K562 (cell line): ENCODE measurements around the gene AGPAT2. TPM values are rescaled to one million over a fixed set of nuclear protein-coding genes. Genes with fewer than 3 reads are reported as not detected.
A peak's percentile ranks its signal among the peaks of the same experiment; 100 is the strongest.

Experiments used
- ADNP ChIP-seq: fragments of 200-800 bp; sonication (Bioruptor generic); IDR thresholded peaks from 2 replicates; pipeline ENCODE4 v1.6.1; 2016; ENCODE audit warnings: missing genetic modification characterization, missing compliant biosample characterization
- BCL6 ChIP-seq: fragments of 250-450 bp; sonication (Bioruptor Pico); IDR thresholded peaks from 2 replicates; pipeline ENCODE4 v1.4.0; 2020
- BRD4 ChIP-seq: fragments of 200-600 bp; sonication (generic); IDR thresholded peaks from 2 replicates; pipeline ENCODE4 v1.6.1; 2017; ENCODE audit warnings: inconsistent platforms
- DPF2 ChIP-seq: fragments of 450-650 bp; IDR thresholded peaks from 2 replicates; pipeline ENCODE4 v1.6.1; 2016
- FIP1L1 ChIP-seq: fragments of 200-400 bp; formaldehyde crosslinking; IDR thresholded peaks from 2 replicates; pipeline ENCODE4 v1.6.1; 2018; ENCODE audit warnings: mild to moderate bottlenecking, low read depth, low read length; ENCODE audit not compliant: poor library complexity, severe bottlenecking
- FOXK2 ChIP-seq, 2 experiments: fragments of 450-650 bp; IDR thresholded peaks in 1 of 2; conservative IDR thresholded peaks in 1 of 2; 2 replicates each; pipeline ENCODE4 v1.6.1; 2016; ENCODE audit warnings: low read depth in 2 of 2, mild to moderate bottlenecking in 1 of 2
- FOXM1 ChIP-seq, 2 experiments: fragments of 450-650 bp in 1 of 2; sonication (generic) in 1 of 2; formaldehyde crosslinking in 1 of 2; IDR thresholded peaks; 2 replicates each; pipeline versions ENCODE4 v1.6.1 to v1.9.0; 2017 to 2022; ENCODE audit warnings: low read depth in 2 of 2, mild to moderate bottlenecking in 2 of 2, missing genetic modification reagents in 1 of 2, moderate library complexity in 1 of 2
- FOXO4 ChIP-seq: fragments of 450-650 bp; formaldehyde crosslinking; IDR thresholded peaks from 2 replicates; pipeline ENCODE4 v1.4.0; 2020; ENCODE audit warnings: mild to moderate bottlenecking, moderate library complexity
- HINFP ChIP-seq: fragments of 450-650 bp; conservative IDR thresholded peaks from 2 replicates; pipeline ENCODE4 v1.6.1; 2016; ENCODE audit warnings: missing genetic modification characterization, low read depth, mild to moderate bottlenecking, control low read depth, missing compliant biosample characterization
- JUNB ChIP-seq: fragments of 450-650 bp; formaldehyde crosslinking; conservative IDR thresholded peaks from 2 replicates; pipeline ENCODE4 v1.4.0; 2020; ENCODE audit warnings: mild to moderate bottlenecking
- JUND ChIP-seq, 2 experiments: IDR thresholded peaks; 2 replicates in 1 of 2; 3 replicates in 1 of 2; pipeline ENCODE4 v1.6.1; 2011; ENCODE audit warnings: borderline replicate concordance in 2 of 2, low read depth in 2 of 2, low read length in 2 of 2, improper control_type of control experiment in 1 of 2, missing biosample characterization in 1 of 2, missing genetic modification characterization in 1 of 2, missing genetic modification reagents in 1 of 2
- MAZ ChIP-seq, 2 experiments: fragments of 450-650 bp in 1 of 2; sonication (generic) in 1 of 2; formaldehyde crosslinking; IDR thresholded peaks in 1 of 2; conservative IDR thresholded peaks in 1 of 2; 2 replicates each; pipeline versions ENCODE4 v1.4.0 to v1.5.0; 2020; ENCODE audit warnings: mild to moderate bottlenecking in 1 of 2, missing genetic modification reagents in 1 of 2
- NR2C1 ChIP-seq, 2 experiments: fragments of 450-650 bp; IDR thresholded peaks; 2 replicates each; pipeline ENCODE4 v1.6.1; 2017; ENCODE audit warnings: mild to moderate bottlenecking in 2 of 2, antibody characterized with exemption in 1 of 2, inconsistent platforms in 1 of 2, missing compliant biosample characterization in 1 of 2, missing genetic modification characterization in 1 of 2
- POLR2AphosphoS5 ChIP-seq: IDR thresholded peaks from 2 replicates; pipeline ENCODE4 v1.6.1; 2011; ENCODE audit warnings: mild to moderate bottlenecking, low read depth, low read length, moderate library complexity; ENCODE audit not compliant: control insufficient read depth, insufficient read depth
- RBFOX2 ChIP-seq: fragments of 200-400 bp; formaldehyde crosslinking; IDR thresholded peaks from 2 replicates; pipeline ENCODE4 v1.6.1; 2017; ENCODE audit warnings: low read depth, mild to moderate bottlenecking, low read length, moderate library complexity
- SOX6 ChIP-seq: fragments of 450-650 bp; IDR thresholded peaks from 2 replicates; pipeline ENCODE4 v1.6.1; 2014; ENCODE audit warnings: mild to moderate bottlenecking
- SPI1 ChIP-seq: IDR thresholded peaks from 2 replicates; pipeline ENCODE4 v1.6.1; 2011; ENCODE audit warnings: low read depth, low read length, control low read depth, borderline replicate concordance
- TRIM24 ChIP-seq, 2 experiments: fragments of 450-650 bp; IDR thresholded peaks; 2 replicates each; pipeline ENCODE4 v1.6.1; 2016
- TSHZ1 ChIP-seq: fragments of 250-450 bp; sonication (Bioruptor Pico); IDR thresholded peaks from 2 replicates; pipeline ENCODE4 v1.4.0; 2020; ENCODE audit warnings: mild to moderate bottlenecking, moderate library complexity
- ZC3H8 ChIP-seq: fragments of 450-650 bp; IDR thresholded peaks from 2 replicates; pipeline ENCODE4 v1.6.1; 2017
- polyA plus RNA-seq, 8 experiments: library from polyadenylated mRNA; depleted of rRNA in 4 of 8; stranded (reverse) in 5 of 8; unstranded in 3 of 8; fragments of >200 nt; fragmentation: Nextera tagmentation in 2 of 8; fragmentation: Illumina TruSeq in 1 of 8; extraction: Ambion mirVana in 2 of 8; extraction: Trizol in 1 of 8; gene quantifications; 2 replicates each; pipeline versions ENCODE4 v1.2.1 to v1.2.3, GENCODE V29; 2011 to 2014; ENCODE audit warnings: inconsistent platforms in 1 of 8, missing spikeins in 1 of 8
- total RNA-seq, 7 experiments: library from RNA; depleted of rRNA in 6 of 7; stranded (reverse); fragments of >200 nt in 6 of 7; fragmentation: Illumina TruSeq in 2 of 7; extraction: Trizol in 2 of 7; gene quantifications; 2 replicates each; pipeline versions ENCODE4 v1.2.1 to v1.2.3, GENCODE V29; 2011 to 2021; ENCODE audit warnings: low replicate concordance in 1 of 7

The AGPAT2 gene
- total and polyA plus RNA-seq, 9 of the 15 experiments (the other 6 are each of a cell fraction or from before 2014, with no cell fraction given): 0.13 to 54.5 (median 23.9) TPM

- TF ChIP-seq HINFP (tag) (no peak), DPF2 (peak; percentile 92), SPI1 (peak; percentile 38; the same call in 1 of the 2 replicates), ADNP (tag) (no peak), FOXK2 (conservative IDR thresholded peaks at IDR 0.05 in 1 of 2, IDR thresholded peaks at IDR 0.05 in 1 of 2; ENCODE audit: low read depth in 2 of 2) (0 out of 4 replicates have a peak, but pooled peaks of 1 of the 2 experiments have one; percentile 17), ZC3H8 (no peak), TRIM24 (IDR thresholded peaks at IDR 0.05) (peak; percentile 31 to 74; a peak in 3 of 4 replicates), MAZ (CRISPR knock-in tag; conservative IDR thresholded peaks at IDR 0.05 in 1 of 2, IDR thresholded peaks at IDR 0.05 in 1 of 2) (peak; percentile 94 to 96; a peak in 3 of 4 replicates), JUND (IDR thresholded peaks at IDR 0.05; ENCODE audit: borderline replicate concordance, low read depth, low read length) (peak; percentile 66), JUND (tag; IDR thresholded peaks at IDR 0.05; ENCODE audit: borderline replicate concordance, low read depth, low read length) (no peak; the same call in 2 of the 3 replicates), SOX6 (peak; percentile 88), BRD4 (0 out of 2 replicates have a peak, but pooled peaks have one; percentile 42), BCL6 (CRISPR knock-in tag) (no peak), NR2C1 (IDR thresholded peaks at IDR 0.05) (no peak), NR2C1 (tag; IDR thresholded peaks at IDR 0.05) (no peak), FOXM1 (IDR thresholded peaks at IDR 0.05; ENCODE audit: low read depth) (peak; percentile 78), FOXM1 (CRISPR knock-in tag; IDR thresholded peaks at IDR 0.05; ENCODE audit: low read depth) (no peak), TSHZ1 (CRISPR knock-in tag) (no peak), POLR2AphosphoS5 (peak; percentile 89), JUNB (CRISPR knock-in tag) (0 out of 2 replicates have a peak, but pooled peaks have one; percentile 1), FOXO4 (no peak), RBFOX2 (peak; percentile 99), FIP1L1 (peak; percentile 90)
Observed at GRCh38 chr9:136662656-136663581, 24.3 kb downstream of the AGPAT2 start, which contains the start of gene EGFL7 (continued).
